KOPT-K1 (cell line): Measurements from ENCODE around the gene PLA2G4D.

Experiments
- H3K27ac ChIP-seq: fragments of 200-600 bp; sonication (generic); 2 replicates; pipeline ENCODE4 v1.5.1; 2016; ENCODE audit warnings: antibody characterized with exemption, mild to moderate bottlenecking, low read depth, low read length; ENCODE audit not compliant: poor library complexity, severe bottlenecking
- H3K36me3 ChIP-seq: fragments of 200-600 bp; sonication (generic); 2 replicates; pipeline ENCODE4 v1.5.1; 2017; ENCODE audit warnings: antibody characterized with exemption, mild to moderate bottlenecking, low read length, moderate library complexity; ENCODE audit not compliant: insufficient read depth
- H3K9me3 ChIP-seq: fragments of 200-600 bp; sonication (generic); 2 replicates; pipeline ENCODE4 v1.5.1; 2017; ENCODE audit warnings: antibody characterized with exemption, low read length, mild to moderate bottlenecking; ENCODE audit not compliant: insufficient read depth, poor library complexity, severe bottlenecking

PLA2G4D gene

GRCh38 chr15:42078903-42079302 is 15.5 kb downstream of the PLA2G4D start:
- Histone ChIP-seq H3K27ac (no peak overlapping the region), H3K36me3 (no peaks in the 10 kb centered on the region), H3K9me3 (no peaks in the 10 kb centered on the region)

GRCh38 chr15:42077689-42078088 is 16.7 kb downstream of the PLA2G4D start:
- H3K36me3 ChIP-seq, result no peaks in the 10 kb centered on the region
- no peak overlapping the region for H3K27ac ChIP-seq
- no peaks in the 10 kb centered on the region for H3K9me3 ChIP-seq

- no peaks in the 10 kb centered on the region for H3K36me3 ChIP-seq
- no peak overlapping the region for H3K27ac ChIP-seq
- H3K9me3 ChIP-seq, result no peaks in the 10 kb centered on the region
These were observed 20.9 kb downstream of the PLA2G4D start for GRCh38 chr15:42073418-42073817.

GRCh38 chr15:42072141-42072685 is 22.1 kb downstream of the PLA2G4D start:
- H3K27ac ChIP-seq, result no peak overlapping the region
- no peaks in the 10 kb centered on the region for H3K36me3 ChIP-seq
- H3K9me3 ChIP-seq, result no peaks in the 10 kb centered on the region

GRCh38 chr15:42071717-42072116 is 22.6 kb downstream of the PLA2G4D start:
- Histone ChIP-seq H3K36me3 (no peaks in the 10 kb centered on the region), H3K9me3 (no peaks in the 10 kb centered on the region), H3K27ac (no peak overlapping the region)

GRCh38 chr15:42070976-42071350 is 23.4 kb downstream of the PLA2G4D start:
- Histone ChIP-seq H3K27ac (no peak overlapping the region), H3K9me3 (no peaks in the 10 kb centered on the region), H3K36me3 (no peaks in the 10 kb centered on the region)

GRCh38 chr15:42070279-42070975 is 23.9 kb downstream of the PLA2G4D start:
- Histone ChIP-seq H3K9me3 (no peaks in the 10 kb centered on the region), H3K27ac (no peak overlapping the region), H3K36me3 (no peaks in the 10 kb centered on the region)

- H3K9me3 ChIP-seq, result no peaks in the 10 kb centered on the region
- no peak overlapping the region for H3K27ac ChIP-seq
These were observed 24.7 kb downstream of the PLA2G4D start for GRCh38 chr15:42069496-42070278.

GRCh38 chr15:42069025-42069424 is 25.3 kb downstream of the PLA2G4D start:
- Histone ChIP-seq H3K27ac (no peak overlapping the region), H3K9me3 (no peaks in the 10 kb centered on the region), H3K36me3 (no peaks in the 10 kb centered on the region)

More at GRCh38 chr15:42069496-42070278, 24.7 kb downstream of the PLA2G4D start:
- H3K36me3 ChIP-seq, result no peaks in the 10 kb centered on the region

- H3K27ac ChIP-seq, result no peak overlapping the region
- no peaks in the 10 kb centered on the region for H3K9me3 ChIP-seq
These were observed 25.8 kb downstream of the PLA2G4D start for GRCh38 chr15:42068601-42069000.

GRCh38 chr15:42066764-42067415 is 27.5 kb downstream of the PLA2G4D start:
- H3K27ac ChIP-seq, result no peak overlapping the region
- no peaks in the 10 kb centered on the region for H3K9me3 ChIP-seq
- H3K36me3 ChIP-seq, result no peaks in the 10 kb centered on the region

More at GRCh38 chr15:42068601-42069000, 25.8 kb downstream of the PLA2G4D start:
- H3K36me3 ChIP-seq, result no peaks in the 10 kb centered on the region

GRCh38 chr15:42065468-42065867 is 28.9 kb downstream of the PLA2G4D start:
- Histone ChIP-seq H3K27ac (no peak overlapping the region), H3K9me3 (no peaks in the 10 kb centered on the region), H3K36me3 (no peaks in the 10 kb centered on the region)

- no peak overlapping the region for H3K27ac ChIP-seq
- no peaks in the 10 kb centered on the region for H3K36me3 ChIP-seq
- no peaks in the 10 kb centered on the region for H3K9me3 ChIP-seq
These were observed 29.3 kb downstream of the PLA2G4D start for GRCh38 chr15:42065033-42065432.

- H3K9me3 ChIP-seq, result no peaks in the 10 kb centered on the region
- H3K27ac ChIP-seq, result no peak overlapping the region
- no peaks in the 10 kb centered on the region for H3K36me3 ChIP-seq
These were observed 30.1 kb downstream of the PLA2G4D start for GRCh38 chr15:42064271-42064670.
